HG03060 (cell line): ENCODE results near the gene JAKMIP1.
"Not testable (repeated sequence)": the region's sequence is repeated elsewhere in the genome, so short reads cannot be mapped to it uniquely, and the experiment has no call there.

Experiments
- ATAC-seq: cut with Tn5 transposase; IDR thresholded peaks from one replicate; pipeline ENCODE4 v1.9.1; 2021; ENCODE audit warnings: low read depth, moderate number of reproducible peaks; ENCODE audit not compliant: unreplicated experiment

The JAKMIP1 gene

GRCh38 chr4:6001680-6002491 is 198.5 kb downstream of the JAKMIP1 start:
- ATAC-seq, result no peak

GRCh38 chr4:5999830-6000365 is 200.5 kb downstream of the JAKMIP1 start:
- no peak for ATAC-seq

- ATAC-seq, result no peak
Observed at GRCh38 chr4:5999356-5999755, 201.0 kb downstream of the JAKMIP1 start.

- no peak for ATAC-seq
Observed at GRCh38 chr4:5998333-5998936, 201.9 kb downstream of the JAKMIP1 start.

GRCh38 chr4:5996641-5997040 is 203.7 kb downstream of the JAKMIP1 start:
- no peak for ATAC-seq

- no peak for ATAC-seq
Observed at GRCh38 chr4:5995901-5996623, 204.3 kb downstream of the JAKMIP1 start.

GRCh38 chr4:5993876-5994811 is 206.2 kb downstream of the JAKMIP1 start:
- no peak for ATAC-seq

- ATAC-seq, result not testable (repeated sequence)
Observed at GRCh38 chr4:5993346-5993745, 207.0 kb downstream of the JAKMIP1 start.

GRCh38 chr4:5992828-5993321 is 207.5 kb downstream of the JAKMIP1 start:
- no peak for ATAC-seq

- no peak for ATAC-seq
Observed at GRCh38 chr4:5992171-5992827, 208.1 kb downstream of the JAKMIP1 start.

- ATAC-seq, result no peak
Observed at GRCh38 chr4:5991405-5991804, 208.9 kb downstream of the JAKMIP1 start.

GRCh38 chr4:5990446-5991160 is 209.7 kb downstream of the JAKMIP1 start:
- ATAC-seq, result no peak

GRCh38 chr4:5989236-5990225 is 210.8 kb downstream of the JAKMIP1 start:
- no peak for ATAC-seq

GRCh38 chr4:5988086-5988845 is 212.1 kb downstream of the JAKMIP1 start:
- ATAC-seq, result no peak

- ATAC-seq, result no peak
Observed at GRCh38 chr4:5984843-5985242, 215.5 kb downstream of the JAKMIP1 start.

GRCh38 chr4:5982156-5982973 is 218.0 kb downstream of the JAKMIP1 start:
- ATAC-seq, result no peak
